Activated T-helper 2 cell treated with anti-CD3 and anti-CD28 coated beads, Interferon-gamma antibody, Interleukin-2, Interleukin-4, amounts not matched to agents 10 μg/mL and 5 μg/mL and 100 μg/mL, durations not matched to agents 14 hours and 24 hours and 36 hours (primary cell): ENCODE results near the gene PFN1. TPM values are rescaled to one million over a fixed set of nuclear protein-coding genes. Genes with fewer than 3 reads are reported as not detected.

Source experiments
- DNase-seq: peaks from one replicate; pipeline ENCODE4 v3.0.0; 2021; ENCODE audit warnings: low spot score
- H3K27ac Mint-ChIP-seq: one replicate; pipeline ENCODE4 v1.8.0; 2021; ENCODE audit warnings: mixed read lengths
- H3K27me3 Mint-ChIP-seq: one replicate; pipeline ENCODE4 v1.8.0; 2021; ENCODE audit warnings: low read depth, mixed read lengths
- H3K36me3 Mint-ChIP-seq: one replicate; pipeline ENCODE4 v1.8.0; 2021; ENCODE audit warnings: low read depth, mixed read lengths
- H3K4me1 Mint-ChIP-seq: one replicate; pipeline ENCODE4 v1.8.0; 2021; ENCODE audit warnings: low read depth, mixed read lengths
- H3K4me3 Mint-ChIP-seq: one replicate; pipeline ENCODE4 v1.8.0; 2021; ENCODE audit warnings: low read depth, mild to moderate bottlenecking, moderate library complexity, mixed read lengths
- H3K9me3 Mint-ChIP-seq: one replicate; pipeline ENCODE4 v1.8.0; 2021; ENCODE audit warnings: mixed read lengths
- intact Hi-C: fragments of 100-400 bp; cut with micrococcal nuclease; formaldehyde crosslinking; loops from one replicate; pipeline ENCODE4 v1.15.1; 2023
- total RNA-seq: library from RNA; stranded (reverse); gene quantifications from 2 replicates; pipeline ENCODE4 v1.2.3, GENCODE V29; 2022

The PFN1 gene
- total RNA-seq, 1 donor from 2014 or later, result 1,475 TPM

DNA sequence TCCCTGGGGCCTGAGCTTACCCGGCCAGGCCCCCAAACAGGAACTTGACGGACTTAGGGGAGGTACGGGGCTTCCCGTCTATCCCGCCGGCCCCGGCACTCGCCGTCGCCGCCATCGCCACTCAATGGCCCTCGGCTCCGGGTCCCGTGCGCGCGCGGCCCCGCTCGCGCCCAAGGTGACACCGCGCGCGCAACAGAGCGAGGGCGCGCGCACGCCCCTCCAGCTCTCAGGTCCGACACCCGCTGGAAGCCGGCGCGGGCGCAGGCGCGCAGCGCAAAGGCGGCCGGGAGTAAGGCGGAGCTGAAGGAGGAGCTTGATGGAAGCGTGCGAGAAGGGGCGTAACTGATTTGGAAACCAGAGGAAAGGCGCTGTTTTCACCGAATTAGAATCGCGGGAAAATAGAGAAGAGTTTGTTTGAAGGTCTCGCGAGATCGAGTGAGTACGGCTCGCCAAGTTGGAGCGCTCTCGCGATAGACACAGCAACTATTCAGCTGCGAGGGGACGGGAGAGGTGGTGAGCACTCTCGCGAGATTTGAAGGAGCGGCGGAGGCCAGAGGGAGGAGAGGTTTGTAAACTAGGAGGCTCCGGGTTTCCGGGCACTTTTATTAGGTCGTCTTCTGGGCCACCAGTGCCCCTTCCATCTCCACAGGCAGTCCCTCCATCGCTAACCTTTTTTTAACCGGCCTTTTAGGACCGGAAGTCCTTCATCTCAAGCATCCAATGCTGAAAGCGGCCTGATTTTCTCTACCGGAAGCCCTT, 8.4 kb downstream of the PFN1 start, which contains the start of the genes RNF167 and SLC25A11:
Gene RNF167, plus strand, starts transcription at position 473 of the 759 bp plus-strand sequence. CDS start 642 bp downstream, outside the sequence.
Gene SLC25A11, minus strand, starts transcription at position 251 of the 759 bp plus-strand sequence. Its CDS starts 136 bp downstream, at position 115.
- intact Hi-C loops, result loop anchor here (1.0 to 10.0 kb wide), 7 partner anchors 8 to 575 kb away; partner anchors contain the start of genes ARRB2, INCA1, KIF1C and PFN1
- DNase-seq, result peak; percentile 98
- Mint-ChIP-seq H3K4me3 (peak within 1 kb of the TSS; percentile 100), H3K36me3 (peaks cover 79% of the 10 kb centered on the region), H3K27ac (peak within 1 kb of the TSS; percentile 87), H3K9me3 (no peaks in the 10 kb centered on the region), H3K27me3 (no peaks in the 10 kb centered on the region), H3K4me1 (peaks cover 48% of the 10 kb centered on the region)

DNA sequence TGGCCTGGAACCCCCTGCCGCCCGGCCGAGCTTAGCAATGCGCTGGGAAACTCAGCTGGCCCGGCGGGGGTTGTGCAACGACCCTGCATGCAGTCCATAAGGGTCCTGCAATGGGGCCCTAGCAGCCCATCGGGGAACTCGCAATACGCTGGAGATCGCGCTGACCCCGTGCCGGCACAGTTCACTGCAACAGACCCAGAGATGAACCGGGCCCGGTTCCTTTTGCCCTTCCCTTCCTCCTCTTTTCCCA, 8.9 kb downstream of the PFN1 start:
- no peak for DNase-seq
- Mint-ChIP-seq H3K27ac (peak overlapping the region; percentile 87), H3K4me3 (peak overlapping the region; percentile 100), H3K9me3 (no peaks in the 10 kb centered on the region), H3K27me3 (no peaks in the 10 kb centered on the region), H3K4me1 (peaks cover 45% of the 10 kb centered on the region), H3K36me3 (peaks cover 75% of the 10 kb centered on the region)
- intact Hi-C loops, result loop anchor here (1.0 kb wide), 1 partner anchor 30 kb away; no protein-coding TSS in a partner anchor

DNA sequence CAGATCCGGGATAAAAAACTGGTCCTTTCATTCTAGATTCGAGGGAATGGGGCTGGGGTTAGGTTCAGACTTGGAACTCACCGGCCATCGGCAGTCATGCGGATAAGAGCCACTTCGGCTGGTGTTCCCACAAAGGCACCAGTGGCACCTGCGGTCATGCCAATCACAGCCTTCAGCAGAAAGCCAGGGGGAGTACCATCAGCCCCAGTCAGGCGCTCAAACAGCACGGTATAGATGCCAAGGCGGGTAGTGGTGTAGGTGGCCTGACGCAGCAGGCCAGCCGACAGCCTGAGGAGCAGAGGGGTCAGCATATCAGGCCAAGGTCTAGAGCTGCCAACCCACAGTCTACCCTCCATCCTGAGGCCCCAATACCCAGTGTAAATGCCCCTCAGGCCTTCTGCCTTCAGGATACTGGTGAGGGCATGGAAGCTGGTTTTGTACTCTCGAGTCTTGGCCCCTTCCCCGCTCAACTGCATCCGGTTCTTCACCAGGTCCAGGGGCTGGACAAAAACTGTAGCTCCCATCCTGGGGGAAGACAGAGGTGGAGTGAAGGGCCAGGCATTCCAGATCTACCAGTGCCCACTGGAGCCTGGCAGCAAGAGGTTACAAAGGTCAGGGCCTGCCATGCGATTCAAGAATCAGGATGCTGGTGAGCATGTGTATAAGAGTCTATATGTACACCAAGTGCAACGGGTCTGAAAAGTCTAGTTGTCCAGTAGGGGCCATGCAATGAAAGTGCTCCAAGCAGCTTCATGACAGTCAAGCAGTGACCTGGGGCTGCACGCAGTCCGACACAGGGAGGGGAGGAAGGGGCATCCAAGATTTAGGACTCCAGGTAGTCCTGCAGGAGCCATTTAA, 9.4 kb downstream of the PFN1 start:
- peak overlapping the region; percentile 87 for H3K27ac Mint-ChIP-seq
- DNase-seq, result no peak
- H3K4me1 Mint-ChIP-seq, result peaks cover 45% of the 10 kb centered on the region
- intact Hi-C loops, result loop anchor here (1.0 kb wide), 1 partner anchor 30 kb away; no protein-coding TSS in a partner anchor
- peak overlapping the region; percentile 100 for H3K4me3 Mint-ChIP-seq
- peaks cover 71% of the 10 kb centered on the region for H3K36me3 Mint-ChIP-seq
- no peaks in the 10 kb centered on the region for H3K27me3 Mint-ChIP-seq
- no peaks in the 10 kb centered on the region for H3K9me3 Mint-ChIP-seq

DNA sequence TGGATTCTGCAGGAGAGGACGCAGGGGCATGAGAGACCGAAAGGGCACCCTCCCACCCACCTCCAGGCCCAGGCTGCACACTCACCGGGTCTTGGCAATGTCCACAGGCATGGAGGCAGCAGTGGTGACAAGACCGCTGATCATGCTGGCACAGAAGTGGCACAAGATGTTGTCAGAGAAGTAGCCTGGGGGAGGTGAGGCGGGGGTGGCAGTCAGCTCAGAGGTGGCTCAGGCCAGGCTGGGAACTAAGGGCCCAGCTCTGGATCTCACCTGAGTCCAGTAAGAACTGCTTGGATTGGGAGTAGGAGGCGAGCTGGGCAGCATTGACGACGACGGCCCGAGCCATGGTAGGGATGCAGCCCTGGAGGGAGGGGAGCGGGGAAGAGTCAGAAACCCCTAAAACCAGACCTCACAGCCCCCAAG, 10.2 kb downstream of the PFN1 start:
- Mint-ChIP-seq H3K36me3 (peaks cover 64% of the 10 kb centered on the region), H3K27ac (no peak overlapping the region), H3K4me1 (peaks cover 44% of the 10 kb centered on the region), H3K4me3 (peak overlapping the region; percentile 100), H3K9me3 (no peaks in the 10 kb centered on the region), H3K27me3 (no peaks in the 10 kb centered on the region)
- DNase-seq, result no peak
- intact Hi-C loops, result no loop called here

DNA sequence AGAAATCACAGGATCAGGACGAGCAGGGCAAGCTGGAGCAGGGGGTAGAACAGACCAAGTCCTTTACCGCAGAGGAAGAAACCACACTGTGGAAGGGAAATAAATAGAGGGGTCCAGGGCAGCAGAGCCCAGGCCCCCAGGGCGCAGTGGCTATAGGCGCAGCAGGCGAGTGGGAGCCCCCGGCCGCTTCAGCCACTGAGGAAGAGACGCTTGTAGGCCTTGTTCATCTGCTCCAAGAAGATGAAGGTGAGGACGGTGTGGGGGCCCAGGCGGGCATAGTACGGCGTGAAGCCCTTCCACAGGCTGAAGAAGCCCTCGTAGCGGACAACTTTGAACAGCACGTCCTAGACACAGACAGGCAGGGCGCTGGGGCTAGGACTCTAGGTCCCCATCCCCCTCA, 10.8 kb downstream of the PFN1 start:
- peak overlapping the region; percentile 100 for H3K4me3 Mint-ChIP-seq
- no peaks in the 10 kb centered on the region for H3K27me3 Mint-ChIP-seq
- H3K27ac Mint-ChIP-seq, result no peak overlapping the region
- H3K4me1 Mint-ChIP-seq, result peaks cover 41% of the 10 kb centered on the region
- H3K36me3 Mint-ChIP-seq, result peaks cover 59% of the 10 kb centered on the region
- DNase-seq, result no peak
- intact Hi-C loops, result no loop called here
- no peaks in the 10 kb centered on the region for H3K9me3 Mint-ChIP-seq

DNA sequence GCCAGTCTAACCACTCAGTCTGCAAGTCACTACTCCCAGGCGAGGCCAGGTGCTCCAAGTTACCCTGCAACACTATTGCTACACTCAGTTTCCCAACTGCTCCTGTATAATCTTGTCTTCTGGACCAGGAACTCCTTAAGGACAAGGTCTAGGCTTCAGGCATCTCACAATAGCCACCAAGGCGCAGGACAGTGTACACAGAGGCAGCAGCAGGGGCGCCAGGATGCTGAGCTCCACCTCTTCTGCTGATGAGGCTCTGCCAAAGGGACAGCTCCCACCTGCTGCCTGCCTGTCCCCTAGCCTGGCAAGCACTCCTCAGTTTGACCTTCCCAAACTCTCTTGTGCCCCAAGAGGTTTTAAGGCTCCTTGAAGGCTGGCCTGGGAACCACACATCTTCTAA, 11.9 kb downstream of the PFN1 start:
- H3K9me3 Mint-ChIP-seq, result no peaks in the 10 kb centered on the region
- H3K4me1 Mint-ChIP-seq, result peaks cover 31% of the 10 kb centered on the region
- H3K27me3 Mint-ChIP-seq, result no peaks in the 10 kb centered on the region
- no peak for DNase-seq
- no peak overlapping the region for H3K27ac Mint-ChIP-seq
- intact Hi-C loops, result no loop called here
- H3K36me3 Mint-ChIP-seq, result peaks cover 48% of the 10 kb centered on the region
- H3K4me3 Mint-ChIP-seq, result no peak overlapping the region

DNA sequence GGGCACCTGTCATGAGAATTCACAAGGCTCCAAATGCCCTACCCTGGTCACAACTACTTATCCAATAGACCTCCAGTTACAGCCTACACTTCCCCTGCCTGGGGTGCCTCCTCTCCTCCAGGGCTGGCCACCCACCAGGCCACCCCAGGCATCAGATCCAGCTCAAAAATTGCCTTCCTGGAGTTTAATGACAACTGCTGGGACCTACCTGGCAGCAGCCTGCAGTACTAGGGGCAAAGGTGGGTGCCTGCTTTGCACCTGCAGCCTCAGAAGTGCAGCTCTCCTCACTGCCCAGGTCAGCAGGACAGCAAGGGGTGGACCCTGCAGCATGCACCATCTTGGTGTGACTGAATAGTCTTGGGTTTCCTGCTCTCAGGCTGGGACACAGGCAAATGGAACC, 12.7 kb downstream of the PFN1 start:
- no peak for DNase-seq
- Mint-ChIP-seq H3K9me3 (no peaks in the 10 kb centered on the region), H3K36me3 (peaks cover 43% of the 10 kb centered on the region), H3K4me3 (no peak overlapping the region), H3K27ac (no peak overlapping the region), H3K27me3 (no peaks in the 10 kb centered on the region), H3K4me1 (peaks cover 26% of the 10 kb centered on the region)
- intact Hi-C loops, result no loop called here

DNA sequence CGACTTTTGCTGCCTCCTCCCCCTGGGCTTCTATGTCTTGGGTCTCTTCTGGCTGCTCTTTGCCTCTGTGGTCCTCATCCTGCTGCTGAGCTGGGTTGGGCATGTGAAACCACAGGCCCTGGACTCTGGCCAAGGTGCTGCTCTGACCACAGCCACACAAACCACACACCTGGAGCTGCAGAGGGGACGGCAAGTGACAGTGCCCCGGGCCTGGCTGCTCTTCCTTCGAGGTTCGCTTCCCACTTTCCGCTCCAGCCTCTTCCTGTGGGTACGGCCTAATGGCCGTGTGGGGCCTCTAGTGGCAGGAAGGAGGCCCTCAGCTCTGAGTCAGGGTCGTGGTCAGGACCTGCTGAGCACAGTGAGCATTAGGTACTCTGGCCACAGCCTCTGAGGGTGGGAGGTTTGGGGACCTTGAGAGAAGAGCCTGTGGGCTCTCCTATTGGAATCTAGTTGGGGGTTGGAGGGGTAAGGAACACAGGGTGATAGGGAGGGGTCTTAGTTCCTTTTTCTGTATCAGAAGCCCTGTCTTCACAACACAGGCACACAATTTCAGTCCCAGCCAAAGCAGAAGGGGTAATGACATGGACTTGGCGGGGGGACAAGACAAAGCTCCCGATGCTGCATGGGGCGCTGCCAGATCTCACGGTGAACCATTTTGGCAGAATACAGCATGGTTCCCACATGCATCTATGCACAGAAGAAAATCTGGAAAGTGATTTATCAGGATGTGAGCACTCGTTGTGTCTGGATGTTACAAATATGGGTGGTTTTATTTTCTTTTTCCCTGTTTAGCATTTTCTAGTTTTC, 14.0 kb downstream of the PFN1 start:
- H3K4me1 Mint-ChIP-seq, result peaks cover 26% of the 10 kb centered on the region
- H3K27me3 Mint-ChIP-seq, result no peaks in the 10 kb centered on the region
- DNase-seq, result no peak
- peaks cover 42% of the 10 kb centered on the region for H3K36me3 Mint-ChIP-seq
- peak overlapping the region; percentile 40 for H3K27ac Mint-ChIP-seq
- H3K4me3 Mint-ChIP-seq, result no peak overlapping the region
- no peaks in the 10 kb centered on the region for H3K9me3 Mint-ChIP-seq
- intact Hi-C loops, result no loop called here

DNA sequence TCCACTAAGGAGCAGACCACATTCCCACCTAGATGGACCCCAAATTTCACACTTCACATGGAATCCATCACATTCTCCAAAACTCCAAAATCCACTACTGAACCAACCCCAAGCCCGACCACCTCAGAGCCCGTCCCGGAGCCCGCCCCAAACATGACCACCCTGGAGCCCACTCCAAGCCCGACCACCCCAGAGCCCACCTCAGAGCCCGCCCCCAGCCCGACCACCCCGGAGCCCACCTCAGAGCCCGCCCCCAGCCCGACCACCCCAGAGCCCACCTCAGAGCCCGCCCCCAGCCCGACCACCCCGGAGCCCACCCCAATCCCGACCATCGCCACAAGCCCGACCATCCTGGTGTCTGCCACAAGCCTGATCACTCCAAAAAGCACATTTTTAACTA, 14.7 kb downstream of the PFN1 start:
- H3K4me3 Mint-ChIP-seq, result no peak overlapping the region
- intact Hi-C loops, result no loop called here
- no peak overlapping the region for H3K27ac Mint-ChIP-seq

DNA sequence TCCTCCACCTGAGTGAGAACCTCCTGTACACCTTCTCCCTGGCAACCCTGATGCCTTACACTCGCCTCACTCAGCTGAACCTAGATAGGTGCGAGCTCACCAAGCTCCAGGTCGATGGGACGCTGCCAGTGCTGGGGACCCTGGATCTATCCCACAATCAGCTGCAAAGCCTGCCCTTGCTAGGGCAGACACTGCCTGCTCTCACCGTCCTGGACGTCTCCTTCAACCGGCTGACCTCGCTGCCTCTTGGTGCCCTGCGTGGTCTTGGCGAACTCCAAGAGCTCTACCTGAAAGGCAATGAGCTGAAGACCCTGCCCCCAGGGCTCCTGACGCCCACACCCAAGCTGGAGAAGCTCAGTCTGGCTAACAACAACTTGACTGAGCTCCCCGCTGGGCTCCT, 15.6 kb downstream of the PFN1 start:
- intact Hi-C loops, result no loop called here
- Mint-ChIP-seq H3K4me3 (no peak overlapping the region), H3K9me3 (no peaks in the 10 kb centered on the region), H3K27ac (no peak overlapping the region), H3K36me3 (peaks cover 40% of the 10 kb centered on the region), H3K27me3 (no peaks in the 10 kb centered on the region), H3K4me1 (peaks cover 16% of the 10 kb centered on the region)
- DNase-seq, result no peak

More for the DNA sequence above, 14.7 kb downstream of the PFN1 start:
- no peak for DNase-seq
- peaks cover 22% of the 10 kb centered on the region for H3K4me1 Mint-ChIP-seq
- H3K9me3 Mint-ChIP-seq, result no peaks in the 10 kb centered on the region
- H3K27me3 Mint-ChIP-seq, result no peaks in the 10 kb centered on the region
- H3K36me3 Mint-ChIP-seq, result peaks cover 43% of the 10 kb centered on the region

DNA sequence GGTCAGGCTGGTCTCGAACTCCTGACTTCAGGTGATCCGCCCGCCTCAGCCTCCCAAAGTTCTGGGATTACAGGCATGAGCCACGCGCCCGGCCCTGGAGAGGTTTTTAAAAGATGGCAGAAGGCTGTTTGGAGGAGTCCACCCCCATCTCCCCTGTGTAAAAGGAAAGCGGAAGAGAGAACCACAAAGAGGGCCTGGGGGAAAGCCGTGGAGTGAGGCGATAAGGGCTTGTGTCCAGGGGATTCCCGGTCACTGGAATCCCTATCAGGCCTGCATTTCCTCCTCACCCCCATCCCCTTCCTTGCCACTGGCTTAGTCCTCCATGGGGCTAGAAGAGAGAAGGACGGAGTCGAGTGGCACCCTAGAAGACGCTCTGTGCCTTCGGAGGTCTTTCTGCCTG, 16.4 kb downstream of the PFN1 start, which contains the start of gene GP1BA:
Gene GP1BA, plus strand, starts transcription at position 315 of the 400 bp plus-strand sequence. CDS start 328 bp downstream, outside the sequence.
- Mint-ChIP-seq H3K4me1 (peaks cover 13% of the 10 kb centered on the region), H3K27ac (no peak within 1 kb of the TSS), H3K4me3 (no peak within 1 kb of the TSS), H3K36me3 (peaks cover 34% of the 10 kb centered on the region), H3K9me3 (no peaks in the 10 kb centered on the region), H3K27me3 (no peaks in the 10 kb centered on the region)
- no peak for DNase-seq
- intact Hi-C loops, result no loop called here

DNA sequence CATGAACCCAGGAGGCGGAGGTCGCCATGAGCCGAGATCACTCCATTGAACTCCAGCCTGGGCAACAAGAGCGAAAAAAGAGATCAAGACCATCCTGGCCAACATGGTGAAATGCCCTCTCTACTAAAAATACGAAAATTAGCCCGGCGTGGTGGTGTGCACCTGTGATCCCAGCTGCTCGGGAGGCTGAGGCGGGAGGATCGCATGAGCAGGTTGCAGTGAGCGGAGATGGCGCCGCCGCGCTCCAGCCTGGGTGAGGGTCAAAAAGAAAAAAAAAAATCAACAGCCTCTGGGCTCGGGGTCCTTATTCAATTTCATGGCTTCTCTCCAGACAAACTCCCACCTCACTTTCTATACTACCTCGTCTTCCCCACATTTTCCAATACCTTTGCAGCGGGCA, 19.4 kb downstream of the PFN1 start:
- peaks cover 8% of the 10 kb centered on the region for H3K4me1 Mint-ChIP-seq
- H3K27me3 Mint-ChIP-seq, result no peaks in the 10 kb centered on the region
- no peak for DNase-seq
- H3K9me3 Mint-ChIP-seq, result no peaks in the 10 kb centered on the region
- no peak overlapping the region for H3K4me3 Mint-ChIP-seq
- no peak overlapping the region for H3K27ac Mint-ChIP-seq
- peaks cover 33% of the 10 kb centered on the region for H3K36me3 Mint-ChIP-seq
- intact Hi-C loops, result no loop called here
